K562 (cell line): ENCODE results near the gene CD164. TPM values are rescaled to one million over a fixed set of nuclear protein-coding genes. Genes with fewer than 3 reads are reported as not detected.

Experiments used
- ATAC-seq: fragments of 200-7000 bp; cut with Tn5 transposase; 3 replicates; pipeline ENCODE4 v1.9.1; 2020; ENCODE audit warnings: moderate library complexity
- BruUV-seq: library from RNA; stranded (reverse); fragments of 400-500 nt; replicated peaks from 2 replicates; lab custom pipeline; 2021; lab: Mats Ljungman, UMichigan
- CTCF ChIA-PET: fragments of 300-600 bp; formaldehyde crosslinking; extraction: SDS; loops from one replicate; lab custom pipeline; 2021; ENCODE audit warnings: low intra/inter-chr PET ratio; lab: Yijun Ruan, JAX
- POLR2A ChIA-PET: fragments of 300-600, 350-650 bp; sonication (Branson Sonifier 250); formaldehyde crosslinking; extraction: SDS; loops from one replicate; lab custom pipeline; 2021; ENCODE audit warnings: antibody characterized with exemption, inconsistent platforms; lab: Yijun Ruan, JAX
- DNase-seq, 4 experiments: peaks; one replicate each; pipeline versions ENCODE4 v3.0.0 to v3.0.0-alpha.2; 2011 to 2018; ENCODE audit warnings: low spot score in 3 of 4, mixed read lengths in 3 of 4; ENCODE audit errors: extremely low read depth in 1 of 4
- FAIRE-seq: peaks from 2 replicates; lab custom pipeline; 2011; peaks lifted over from hg19 to GRCh38; lab: Jason Lieb, UNC
- H2AFZ ChIP-seq: 2 replicates; pipeline ENCODE4 v1.6.0; 2011; ENCODE audit warnings: low read depth, low read length, control low read depth, inconsistent platforms
- H3K27ac ChIP-seq: fragments of 200-600 bp; 3 replicates; pipeline ENCODE4 v1.8.0; 2011; ENCODE audit warnings: low read depth, mild to moderate bottlenecking, control low read depth, inconsistent platforms, low read length, moderate library complexity, mixed read lengths; ENCODE audit errors: extremely low read depth
- H3K27me3 ChIP-seq, 2 experiments: fragments of 300-600 bp in 1 of 2; 2 replicates in 1 of 2; 3 replicates in 1 of 2; pipeline versions ENCODE4 v1.6.0 to v1.8.0; 2011; ENCODE audit warnings: inconsistent platforms in 2 of 2, low read length in 2 of 2, mild to moderate bottlenecking in 1 of 2, mixed read lengths in 1 of 2, moderate library complexity in 1 of 2; ENCODE audit not compliant: control insufficient read depth in 2 of 2, insufficient read depth in 2 of 2
- H3K36me3 ChIP-seq: fragments of 300-600 bp; 3 replicates; pipeline ENCODE4 v1.8.0; 2011; ENCODE audit warnings: mild to moderate bottlenecking, low read length, inconsistent platforms; ENCODE audit not compliant: control insufficient read depth, insufficient read depth
- H3K4me1 ChIP-seq, 2 experiments: fragments of 200-600 bp in 1 of 2; replicated peaks in 1 of 2; 2 replicates in 1 of 2; 3 replicates in 1 of 2; pipeline versions ENCODE4 v1.5.1 to v1.8.0; 2011; ENCODE audit warnings: inconsistent platforms in 2 of 2, low read length in 2 of 2, mild to moderate bottlenecking in 1 of 2, mixed read lengths in 1 of 2, moderate library complexity in 1 of 2; ENCODE audit not compliant: control insufficient read depth in 2 of 2, insufficient read depth in 2 of 2
- H3K4me2 ChIP-seq: 2 replicates; pipeline ENCODE4 v1.6.1; 2011; ENCODE audit warnings: low read length, control low read depth, inconsistent platforms, mixed read lengths; ENCODE audit not compliant: insufficient read depth
- H3K4me3 ChIP-seq: fragments of 200-600 bp; sonication (generic), shearing (Covaris generic); 2 replicates; pipeline ENCODE4 v1.5.1; 2016; ENCODE audit warnings: control low read depth, inconsistent platforms
- H3K79me2 ChIP-seq: fragments of 200-600 bp; 3 replicates; pipeline ENCODE4 v1.8.0; 2011; ENCODE audit warnings: low read length, inconsistent platforms; ENCODE audit not compliant: control insufficient read depth, insufficient read depth
- H3K9ac ChIP-seq, 2 experiments: 2 replicates each; pipeline versions ENCODE4 v1.6.0 to v1.6.1; 2011; ENCODE audit warnings: low read depth in 2 of 2, low read length in 2 of 2, control low read depth in 1 of 2, inconsistent platforms in 1 of 2, mild to moderate bottlenecking in 1 of 2, mixed read lengths in 1 of 2; ENCODE audit not compliant: insufficient read depth in 1 of 2
- H3K9me1 ChIP-seq: one replicate; pipeline ENCODE4 v1.6.0; 2011; ENCODE audit warnings: inconsistent platforms, mild to moderate bottlenecking, low read length, moderate library complexity; ENCODE audit not compliant: control insufficient read depth, insufficient read depth
- H3K9me3 ChIP-seq: replicated peaks from 2 replicates; pipeline ENCODE4 v1.5.1; 2011; ENCODE audit warnings: low read depth, low read length, inconsistent platforms; ENCODE audit not compliant: control insufficient read depth, insufficient read depth
- H4K20me1 ChIP-seq: replicated peaks from 2 replicates; pipeline ENCODE4 v1.6.1; 2011; ENCODE audit warnings: low read length, inconsistent platforms, mixed read lengths; ENCODE audit not compliant: control insufficient read depth, insufficient read depth
- CEBPZ ChIP-seq: fragments of 150-350 bp; IDR thresholded peaks from 2 replicates; pipeline ENCODE4 v1.6.1; 2014; ENCODE audit warnings: low read depth, mild to moderate bottlenecking, low read length, borderline replicate concordance
- ZBTB11 ChIP-seq, 3 experiments: fragments of 200-800 bp in 1 of 3; fragments of 250-450 bp in 1 of 3; fragments of 450-650 bp in 1 of 3; sonication (Bioruptor Pico) in 1 of 3; sonication (Bioruptor generic) in 1 of 3; formaldehyde crosslinking in 1 of 3; IDR thresholded peaks; 2 replicates each; pipeline versions ENCODE4 v1.6.1 to v1.8.0; 2016 to 2022; ENCODE audit warnings: mild to moderate bottlenecking in 2 of 3, missing genetic modification characterization in 2 of 3, missing compliant biosample characterization in 1 of 3, moderate library complexity in 1 of 3
- ZNF407 ChIP-seq: fragments of 450-650 bp; IDR thresholded peaks from 2 replicates; pipeline ENCODE4 v1.6.1; 2016; ENCODE audit warnings: low read depth
- ZNF780A ChIP-seq: fragments of 250-450 bp; sonication (Bioruptor Pico); IDR thresholded peaks from 2 replicates; pipeline ENCODE4 v1.5.0; 2021; ENCODE audit warnings: mild to moderate bottlenecking
- WGBS: fragments of 100-300 bp; shearing (Covaris generic); methylation state at CpG from one replicate; pipeline ENCODE4 v1.1.6; 2016; ENCODE audit warnings: low coverage, mixed read lengths; ENCODE audit not compliant: insufficient coverage; ENCODE audit errors: missing lambda C conversion rate; 5-methylcytosine and 5-hydroxymethylcytosine counted together
- in situ Hi-C: fragments of 300-500 bp; cut with MboI; formaldehyde crosslinking; loops from 4 replicates; pipeline ENCODE4 v1.15.0; 2018; ENCODE audit warnings: inconsistent platforms, mixed read lengths
- intact Hi-C: fragments of 100-400 bp; cut with micrococcal nuclease; formaldehyde crosslinking; loops from 2 replicates; pipeline ENCODE4 v1.14.2; 2022
- polyA plus RNA-seq, 8 experiments: library from polyadenylated mRNA; depleted of rRNA in 4 of 8; stranded (reverse) in 5 of 8; unstranded in 3 of 8; fragments of >200 nt; fragmentation: Nextera tagmentation in 2 of 8; fragmentation: Illumina TruSeq in 1 of 8; extraction: Ambion mirVana in 2 of 8; extraction: Trizol in 1 of 8; gene quantifications; 2 replicates each; pipeline versions ENCODE4 v1.2.1 to v1.2.3, GENCODE V29; 2011 to 2014; ENCODE audit warnings: inconsistent platforms in 1 of 8, missing spikeins in 1 of 8
- total RNA-seq, 7 experiments: library from RNA; depleted of rRNA in 6 of 7; stranded (reverse); fragments of >200 nt in 6 of 7; fragmentation: Illumina TruSeq in 2 of 7; extraction: Trizol in 2 of 7; gene quantifications; 2 replicates each; pipeline versions ENCODE4 v1.2.1 to v1.2.3, GENCODE V29; 2011 to 2021; ENCODE audit warnings: low replicate concordance in 1 of 7

The CD164 gene
- total and polyA plus RNA-seq, 9 of the 15 experiments (the other 6 are each of a cell fraction or from before 2014, with no cell fraction given) = 79.5 to 317 (median 165) TPM

- no peaks in the 10 kb centered on the region for H4K20me1 ChIP-seq
- in situ Hi-C loops = no loop called here
- DNase-seq = no peak
- H3K9me3 ChIP-seq = no peaks in the 10 kb centered on the region
- POLR2A ChIA-PET = interaction anchor here (0.7 to 1.5 kb wide), 4 partner anchors 8 to 132 kb away, joined by 3 read pairs; no protein-coding TSS in a partner anchor
- FAIRE-seq = no peak
- H3K4me1 ChIP-seq = peaks cover 7 to 10% of the 10 kb centered on the region in 2 experiments; a peak in 3 of 5 replicates
- H2AFZ ChIP-seq = peak overlapping the region; percentile 58; the same call in 1 of the 2 replicates
- CTCF ChIA-PET = no interaction called here
- no peaks in the 10 kb centered on the region for H3K9me1 ChIP-seq
- H3K4me2 ChIP-seq = no peak overlapping the region
- no peak overlapping the region for H3K9ac ChIP-seq
- intact Hi-C loops = no loop called here
- H3K79me2 ChIP-seq = no peaks in the 10 kb centered on the region
- no peak overlapping the region for H3K27ac ChIP-seq
- no TSS peak for BruUV-seq
- WGBS = 58% methylated on average over 8 of the region's 8 CpGs
- H3K36me3 ChIP-seq = no peaks in the 10 kb centered on the region
- no peaks in the 10 kb centered on the region for H3K27me3 ChIP-seq
- no peak for ATAC-seq
- no peak overlapping the region for H3K4me3 ChIP-seq
- TF ChIP-seq ZNF407 = no peak
- TF ChIP-seq ZBTB11 (CRISPR knock-in tag; IDR thresholded peaks at IDR 0.05) = no peak
- TF ChIP-seq CEBPZ = no peak
- no peak for TF ChIP-seq ZNF780A
Measured at GRCh38 chr6:109325400-109325801, 56.9 kb downstream of the CD164 start.
